HL-60 (cell line): ENCODE data around the gene SSTR1.

ENCODE experiments used
- DNase-seq, 2 experiments: peaks; one replicate each; pipeline ENCODE4 v3.0.0-alpha.2; 2010 to 2020; ENCODE audit warnings: low read depth in 1 of 2, low spot score in 1 of 2
- H3K27ac ChIP-seq: fragments of 250-450 bp; sonication (Bioruptor Pico); replicated peaks from 2 replicates; pipeline ENCODE4 v1.5.1; 2020; ENCODE audit warnings: mild to moderate bottlenecking, moderate library complexity
- H3K27me3 ChIP-seq: fragments of 250-450 bp; sonication (Bioruptor Pico); 2 replicates; pipeline ENCODE4 v1.5.1; 2021; ENCODE audit warnings: mild to moderate bottlenecking, moderate library complexity; ENCODE audit not compliant: insufficient read depth, poor library complexity, severe bottlenecking
- H3K4me3 ChIP-seq: replicated peaks from 2 replicates; pipeline ENCODE4 v1.5.1; 2011; ENCODE audit warnings: mild to moderate bottlenecking, control low read depth, low read length; ENCODE audit not compliant: insufficient read depth
- GABPA ChIP-seq: IDR thresholded peaks from 2 replicates; pipeline ENCODE4 v1.6.1; 2012; ENCODE audit warnings: low read depth
- POLR2AphosphoS5 ChIP-seq: IDR thresholded peaks from 2 replicates; pipeline ENCODE4 v1.6.1; 2012; ENCODE audit warnings: low read depth
- SPI1 ChIP-seq: IDR thresholded peaks from 2 replicates; pipeline ENCODE4 v1.6.1; 2012; ENCODE audit warnings: low read depth, mild to moderate bottlenecking, borderline replicate concordance
- TF ChIP-seq, protein P1 (sequence below): IDR thresholded peaks from one replicate; pipeline ENCODE4 v1.5.1; 2011; ENCODE audit warnings: low read length, control low read depth, inconsistent platforms; ENCODE audit not compliant: insufficient read depth
- TF ChIP-seq, protein P2 (sequence below): IDR thresholded peaks from 2 replicates; pipeline ENCODE4 v1.6.1; 2012; ENCODE audit warnings: low read depth; ENCODE audit not compliant: insufficient replicate concordance

The SSTR1 gene

GRCh38 chr14:38254571-38255407 lies 47.1 kb downstream of the SSTR1 start:
- H3K27me3 ChIP-seq: peaks cover 27% of the 10 kb centered on the region
- H3K27ac ChIP-seq: no peak overlapping the region
- no peak for DNase-seq
- TF ChIP-seq GABPA (no peak), POLR2AphosphoS5 (no peak), SPI1 (no peak)
- TF ChIP-seq, protein P1, sequence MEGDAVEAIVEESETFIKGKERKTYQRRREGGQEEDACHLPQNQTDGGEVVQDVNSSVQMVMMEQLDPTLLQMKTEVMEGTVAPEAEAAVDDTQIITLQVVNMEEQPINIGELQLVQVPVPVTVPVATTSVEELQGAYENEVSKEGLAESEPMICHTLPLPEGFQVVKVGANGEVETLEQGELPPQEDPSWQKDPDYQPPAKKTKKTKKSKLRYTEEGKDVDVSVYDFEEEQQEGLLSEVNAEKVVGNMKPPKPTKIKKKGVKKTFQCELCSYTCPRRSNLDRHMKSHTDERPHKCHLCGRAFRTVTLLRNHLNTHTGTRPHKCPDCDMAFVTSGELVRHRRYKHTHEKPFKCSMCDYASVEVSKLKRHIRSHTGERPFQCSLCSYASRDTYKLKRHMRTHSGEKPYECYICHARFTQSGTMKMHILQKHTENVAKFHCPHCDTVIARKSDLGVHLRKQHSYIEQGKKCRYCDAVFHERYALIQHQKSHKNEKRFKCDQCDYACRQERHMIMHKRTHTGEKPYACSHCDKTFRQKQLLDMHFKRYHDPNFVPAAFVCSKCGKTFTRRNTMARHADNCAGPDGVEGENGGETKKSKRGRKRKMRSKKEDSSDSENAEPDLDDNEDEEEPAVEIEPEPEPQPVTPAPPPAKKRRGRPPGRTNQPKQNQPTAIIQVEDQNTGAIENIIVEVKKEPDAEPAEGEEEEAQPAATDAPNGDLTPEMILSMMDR: no peak
- TF ChIP-seq, protein P2, sequence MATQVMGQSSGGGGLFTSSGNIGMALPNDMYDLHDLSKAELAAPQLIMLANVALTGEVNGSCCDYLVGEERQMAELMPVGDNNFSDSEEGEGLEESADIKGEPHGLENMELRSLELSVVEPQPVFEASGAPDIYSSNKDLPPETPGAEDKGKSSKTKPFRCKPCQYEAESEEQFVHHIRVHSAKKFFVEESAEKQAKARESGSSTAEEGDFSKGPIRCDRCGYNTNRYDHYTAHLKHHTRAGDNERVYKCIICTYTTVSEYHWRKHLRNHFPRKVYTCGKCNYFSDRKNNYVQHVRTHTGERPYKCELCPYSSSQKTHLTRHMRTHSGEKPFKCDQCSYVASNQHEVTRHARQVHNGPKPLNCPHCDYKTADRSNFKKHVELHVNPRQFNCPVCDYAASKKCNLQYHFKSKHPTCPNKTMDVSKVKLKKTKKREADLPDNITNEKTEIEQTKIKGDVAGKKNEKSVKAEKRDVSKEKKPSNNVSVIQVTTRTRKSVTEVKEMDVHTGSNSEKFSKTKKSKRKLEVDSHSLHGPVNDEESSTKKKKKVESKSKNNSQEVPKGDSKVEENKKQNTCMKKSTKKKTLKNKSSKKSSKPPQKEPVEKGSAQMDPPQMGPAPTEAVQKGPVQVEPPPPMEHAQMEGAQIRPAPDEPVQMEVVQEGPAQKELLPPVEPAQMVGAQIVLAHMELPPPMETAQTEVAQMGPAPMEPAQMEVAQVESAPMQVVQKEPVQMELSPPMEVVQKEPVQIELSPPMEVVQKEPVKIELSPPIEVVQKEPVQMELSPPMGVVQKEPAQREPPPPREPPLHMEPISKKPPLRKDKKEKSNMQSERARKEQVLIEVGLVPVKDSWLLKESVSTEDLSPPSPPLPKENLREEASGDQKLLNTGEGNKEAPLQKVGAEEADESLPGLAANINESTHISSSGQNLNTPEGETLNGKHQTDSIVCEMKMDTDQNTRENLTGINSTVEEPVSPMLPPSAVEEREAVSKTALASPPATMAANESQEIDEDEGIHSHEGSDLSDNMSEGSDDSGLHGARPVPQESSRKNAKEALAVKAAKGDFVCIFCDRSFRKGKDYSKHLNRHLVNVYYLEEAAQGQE: no peak
- H3K4me3 ChIP-seq: no peak overlapping the region

DNA sequence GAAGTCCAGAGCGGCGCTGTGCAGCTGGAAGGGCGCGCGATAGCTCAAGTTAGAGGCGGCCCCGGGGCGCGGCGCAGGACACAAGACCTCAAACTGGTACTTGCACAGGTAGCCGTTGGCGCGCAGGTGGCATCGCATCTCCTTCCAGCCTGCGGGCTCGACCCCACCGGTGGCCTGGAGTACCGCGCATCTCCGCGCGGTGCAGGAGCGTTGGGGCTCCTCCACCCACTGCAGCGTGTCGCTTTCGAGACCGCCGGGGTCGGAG lies 47.6 kb downstream of the SSTR1 start:
- TF ChIP-seq SPI1: no peak
- no peak for TF ChIP-seq POLR2AphosphoS5
- no peak for TF ChIP-seq GABPA
- TF ChIP-seq, protein P2: no peak
- TF ChIP-seq, protein P1: no peak
- Histone ChIP-seq H3K4me3 (no peak overlapping the region), H3K27me3 (peaks cover 27% of the 10 kb centered on the region), H3K27ac (no peak overlapping the region)
- DNase-seq: no peak

DNA sequence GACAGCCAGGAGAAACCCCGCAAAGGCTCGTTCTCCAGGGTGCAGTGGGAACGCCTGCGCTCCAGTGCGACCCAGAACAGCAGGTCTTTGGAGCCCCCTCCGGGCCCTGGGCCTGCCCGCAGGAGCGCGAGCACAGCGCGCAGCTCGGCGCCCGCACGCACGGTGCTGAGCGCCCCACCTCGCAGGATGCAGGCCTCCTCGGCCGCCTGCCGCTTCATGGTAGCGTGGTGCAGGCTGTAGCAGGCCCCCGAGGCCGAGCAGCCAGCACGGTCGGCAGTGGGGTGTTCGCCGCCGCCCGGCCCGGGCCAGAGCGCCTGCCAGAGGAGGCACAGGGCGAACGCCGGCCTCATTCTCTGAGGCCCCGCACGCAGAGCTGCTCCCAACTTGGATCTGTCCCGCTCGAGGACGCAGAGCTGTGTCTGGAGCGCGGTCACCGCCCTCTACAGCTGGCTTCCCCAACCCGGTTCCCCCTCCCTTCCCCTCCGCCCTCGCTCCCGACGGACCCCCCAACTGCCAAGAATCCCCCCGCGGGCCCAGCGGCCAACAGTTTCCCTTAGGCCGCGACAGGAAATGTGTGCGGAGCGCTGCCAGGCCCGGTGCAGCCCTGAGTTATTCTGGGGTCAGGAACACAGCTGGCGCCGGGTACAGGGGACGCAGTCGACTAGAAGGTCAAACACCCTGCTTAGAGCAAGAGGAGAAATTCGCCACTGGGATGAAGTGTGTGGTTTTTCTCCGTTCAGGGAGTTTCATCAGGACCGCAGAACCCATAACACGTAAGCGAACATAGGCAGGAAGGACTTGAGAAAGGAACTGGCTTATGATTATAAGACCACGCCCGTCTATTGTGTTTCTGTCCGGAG lies 48.2 kb downstream of the SSTR1 start, which contains the start of gene CLEC14A:
CLEC14A (minus strand) TSS at position 421 of the 860 bp plus-strand sequence; CDS start at position 350, 71 bp downstream.
- no peak for DNase-seq
- TF ChIP-seq, protein P1: no peak
- TF ChIP-seq GABPA: no peak
- TF ChIP-seq POLR2AphosphoS5: no peak
- no peak for TF ChIP-seq SPI1
- TF ChIP-seq, protein P2: no peak
- H3K27ac ChIP-seq: no peak within 1 kb of the TSS
- peaks cover 27% of the 10 kb centered on the region for H3K27me3 ChIP-seq
- no peak within 1 kb of the TSS for H3K4me3 ChIP-seq
